NCI-H1105 treated with DMSO at 0.1 percent for 48 hours (cell line): ENCODE measurements around the gene PDX1.
A peak's percentile ranks its signal among the peaks of the same experiment; 100 is the strongest.
"Not testable (repeated sequence)": the region's sequence is repeated elsewhere in the genome, so short reads cannot be mapped to it uniquely, and the experiment has no call there.

Source experiments
- DNase-seq: peaks from one replicate; lab custom pipeline; 2025; lab: John Stamatoyannopoulos, UW

Gene PDX1

GRCh38 chr13:27956576-27957300, 36.9 kb downstream of the PDX1 start:
- DNase-seq: no peak

DNA sequence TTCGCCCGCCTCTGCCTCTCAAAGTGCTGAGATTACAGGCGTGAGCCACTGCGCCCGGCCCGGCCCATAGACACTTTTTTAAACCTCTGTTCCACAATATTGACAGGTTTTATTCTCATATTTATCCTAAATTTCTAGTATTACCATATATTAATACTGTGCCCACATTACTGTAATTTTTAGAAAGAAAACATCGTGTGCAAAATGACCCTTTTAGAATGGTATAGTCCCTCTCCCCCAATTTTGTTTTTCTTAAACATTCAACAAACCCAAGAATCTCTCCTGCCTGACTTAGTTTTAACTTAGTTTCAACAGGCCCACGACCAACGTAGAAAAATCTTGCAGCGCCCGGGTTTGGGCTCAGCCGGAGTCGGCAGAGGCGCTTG, 40.2 kb downstream of the PDX1 start:
- DNase-seq: no peak

DNA sequence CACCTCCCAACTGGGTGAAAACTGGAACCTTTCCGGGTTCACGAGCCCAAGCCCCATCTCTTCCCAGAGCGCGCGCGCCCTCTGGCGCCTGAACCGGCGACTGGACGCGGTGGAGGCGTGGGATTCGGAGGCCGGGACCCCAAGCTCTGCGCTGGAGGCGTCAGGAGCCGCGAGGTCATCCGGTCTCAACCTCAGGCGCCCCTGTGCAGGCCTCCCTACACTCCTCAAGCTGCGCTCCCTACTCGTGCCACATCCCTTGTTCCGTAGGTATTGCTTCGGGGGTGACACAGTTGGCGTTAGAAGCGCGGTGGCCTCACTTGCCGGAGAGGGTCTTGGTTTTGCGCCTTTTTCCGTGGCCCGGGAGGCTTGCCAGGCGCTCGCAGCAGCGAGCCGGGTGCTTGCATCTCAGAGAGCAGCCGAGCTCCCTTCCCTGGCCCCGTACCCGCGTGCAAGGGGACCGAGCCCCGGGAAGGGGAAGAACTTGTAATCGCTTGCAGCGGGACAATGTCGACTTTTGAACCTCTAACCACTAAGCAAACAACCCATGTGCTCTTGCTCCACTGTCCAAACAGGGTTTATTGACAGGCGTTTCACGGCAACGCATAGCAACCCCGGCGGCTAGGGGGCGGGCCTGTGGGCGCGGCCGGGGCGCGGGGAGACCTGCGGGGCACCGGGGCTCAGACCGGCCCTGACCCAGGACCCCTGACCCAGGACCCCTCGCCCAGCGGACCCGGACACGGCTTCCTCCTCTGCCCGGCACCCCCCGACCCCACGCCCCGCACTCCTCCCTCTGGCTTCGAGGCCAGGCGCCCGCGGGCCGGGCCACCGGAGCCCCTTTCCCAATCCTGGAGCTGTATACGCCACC, 40.8 kb downstream of the PDX1 start:
- no peak for DNase-seq

- no peak for DNase-seq
Observed at GRCh38 chr13:27961227-27962085, 41.7 kb downstream of the PDX1 start.

DNA sequence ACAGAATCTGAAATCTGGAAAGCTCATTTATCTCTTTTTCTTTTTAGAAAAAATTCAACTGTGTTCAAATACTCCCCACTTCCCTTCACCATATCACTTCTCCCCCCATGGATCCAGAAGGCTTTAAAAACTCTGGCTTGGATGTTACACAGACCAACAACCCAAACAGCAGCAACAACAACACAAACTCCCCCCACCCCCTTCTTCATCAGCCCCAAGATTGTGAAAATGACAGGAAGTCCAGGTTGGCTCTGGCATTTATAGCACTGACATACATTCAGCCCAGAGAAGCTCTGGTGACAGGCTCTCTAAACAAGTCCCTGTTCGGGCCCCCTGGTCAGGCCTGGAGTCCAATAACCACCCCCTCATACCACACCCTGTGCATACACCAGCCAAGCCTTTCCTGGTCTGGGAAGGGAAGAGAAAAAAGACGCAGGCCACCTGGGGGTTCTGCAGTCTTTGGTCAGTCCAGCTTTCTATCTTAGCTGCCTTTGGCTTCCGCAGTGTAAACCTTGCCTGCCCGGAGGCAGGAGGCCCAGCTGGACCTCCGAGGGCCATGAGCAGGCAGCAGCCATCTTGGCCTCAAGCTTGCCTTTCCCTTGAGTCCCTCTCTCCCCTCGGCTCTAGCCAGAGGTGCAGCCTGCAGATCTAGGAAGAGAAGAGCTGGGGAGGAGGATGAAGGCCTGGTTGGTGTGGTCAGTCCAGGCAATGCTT, 42.5 kb downstream of the PDX1 start:
- DNase-seq: no peak

DNA sequence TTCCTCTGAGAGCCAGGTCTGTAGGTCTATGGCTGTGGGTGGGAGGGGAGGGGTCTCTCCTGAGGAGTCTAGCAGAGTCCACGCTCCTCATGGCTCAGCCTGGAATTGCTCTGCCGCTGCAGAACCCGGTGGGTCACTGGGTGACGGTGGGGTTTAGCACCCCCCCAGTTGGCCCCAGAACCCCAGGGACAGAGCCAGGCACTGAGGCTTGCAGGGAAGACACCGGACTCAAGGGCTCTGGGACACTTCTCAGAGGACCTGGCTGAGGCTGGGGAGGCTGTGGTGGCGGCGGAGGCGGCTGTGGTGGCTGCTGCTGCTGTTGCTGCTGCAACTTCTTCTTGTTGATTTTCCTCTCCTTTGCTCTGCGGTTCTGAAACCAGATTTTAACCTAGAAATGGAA, 43.2 kb downstream of the PDX1 start:
- no peak for DNase-seq

GRCh38 chr13:27963491-27963890, 43.7 kb downstream of the PDX1 start:
- no peak for DNase-seq

DNA sequence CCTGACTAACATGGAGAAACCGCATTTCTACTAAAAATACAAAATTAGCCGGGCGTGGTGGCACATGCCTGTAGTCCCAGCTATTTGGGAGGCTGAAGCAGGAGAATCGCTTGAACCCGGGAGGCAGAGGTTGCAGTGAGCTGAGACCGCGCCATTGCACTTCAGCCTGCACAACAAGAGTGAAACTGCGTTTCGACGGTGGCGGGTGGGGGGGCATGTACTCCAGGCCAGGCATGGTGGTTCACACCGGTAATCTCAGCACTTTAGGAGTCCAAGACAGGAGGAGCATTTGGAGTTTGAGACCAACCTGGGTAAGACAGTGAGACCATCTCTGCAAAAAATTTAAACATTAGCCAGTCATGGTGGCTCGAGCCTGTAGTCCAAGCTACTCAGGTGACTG, 44.4 kb downstream of the PDX1 start:
- DNase-seq: not testable (repeated sequence)

DNA sequence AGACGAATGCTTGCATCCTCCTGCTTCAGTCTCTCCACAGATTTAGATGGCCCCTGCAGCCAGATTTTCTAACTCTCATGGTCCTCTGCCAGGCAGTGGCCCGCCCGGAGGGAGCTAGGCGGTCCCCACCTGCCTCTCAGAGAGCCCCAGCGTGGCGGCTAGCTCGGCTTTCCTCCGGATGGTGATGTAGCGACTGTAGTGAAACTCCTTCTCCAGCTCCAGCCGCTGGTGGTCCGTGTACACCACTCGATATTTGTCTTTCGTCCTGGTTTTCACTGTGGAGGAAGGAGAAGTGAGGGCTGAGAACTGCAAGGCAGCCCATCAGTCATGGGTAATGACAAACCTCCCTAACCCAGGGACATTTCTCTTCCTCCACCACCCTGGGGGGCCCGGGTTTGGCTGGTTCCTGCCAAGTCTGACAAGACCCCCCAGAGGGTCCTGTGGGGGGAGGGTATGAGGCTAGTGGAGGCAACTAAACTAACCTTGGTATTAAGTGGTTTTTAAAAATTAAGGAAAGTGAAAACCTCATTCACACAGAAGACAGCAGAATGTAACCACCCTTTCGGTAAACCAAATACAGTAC, 45.0 kb downstream of the PDX1 start:
- DNase-seq: no peak

- no peak for DNase-seq
Observed at GRCh38 chr13:27965343-27965739, 45.5 kb downstream of the PDX1 start.

- DNase-seq: no peak
Observed at GRCh38 chr13:27965740-27966640, 46.2 kb downstream of the PDX1 start.

DNA sequence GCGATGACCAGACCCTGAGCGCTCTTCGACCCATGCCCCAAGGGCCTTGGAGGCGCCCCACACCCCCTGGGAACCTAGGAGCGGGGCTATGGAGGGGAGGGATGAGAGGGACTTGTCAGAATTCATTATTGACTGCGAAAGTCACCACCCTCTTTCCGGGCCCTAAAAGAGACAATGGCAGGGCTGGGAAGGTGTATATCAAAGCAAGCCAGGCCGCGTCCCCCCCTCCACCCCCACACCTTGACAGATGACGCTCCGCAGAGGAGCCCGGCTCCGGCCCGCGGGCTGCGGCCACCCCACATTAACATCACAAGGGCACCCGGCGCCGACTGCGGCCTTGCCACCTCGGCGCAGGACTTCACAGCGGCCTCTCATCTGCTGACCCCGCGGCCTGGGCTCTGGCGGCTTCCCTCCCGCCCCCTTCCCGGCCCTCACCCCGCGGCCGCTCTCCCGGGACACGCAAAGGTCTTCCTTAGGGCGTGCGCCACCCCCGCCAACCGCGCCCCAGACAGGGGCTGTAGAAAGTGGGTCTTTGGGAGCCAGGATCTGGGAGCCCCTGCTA, 46.9 kb downstream of the PDX1 start:
- DNase-seq: no peak

GRCh38 chr13:27967203-27967735, 47.5 kb downstream of the PDX1 start:
- DNase-seq: no peak

DNA sequence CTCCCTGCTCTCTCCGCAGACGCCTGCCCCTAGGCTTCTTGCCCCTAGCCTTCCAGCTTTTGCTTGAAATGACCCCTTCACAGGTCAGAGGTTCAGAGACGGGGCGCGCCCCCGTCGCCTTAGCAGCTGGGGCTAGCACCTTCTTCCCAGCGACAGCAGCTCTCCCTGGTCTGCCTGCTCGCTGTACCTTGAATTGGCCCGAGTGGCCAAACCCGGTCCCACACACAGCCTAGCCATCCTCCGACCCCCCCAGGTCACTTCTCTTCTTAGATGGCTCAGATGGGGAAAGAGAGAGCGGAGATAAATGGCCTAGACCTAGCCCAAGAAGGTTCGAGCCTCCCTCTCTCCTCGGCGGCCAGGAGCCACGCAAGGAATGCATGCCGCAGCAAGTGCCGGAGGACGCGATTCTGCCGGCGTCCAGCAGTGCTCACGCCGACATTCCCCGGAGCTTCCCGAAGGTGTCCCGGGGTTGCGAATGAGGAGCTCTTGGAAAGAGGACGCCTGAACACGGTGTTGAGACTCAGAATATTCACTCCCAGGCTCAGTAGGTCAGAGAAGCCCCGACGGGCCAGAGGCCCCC, 48.0 kb downstream of the PDX1 start:
- DNase-seq: peak; percentile 9

DNA sequence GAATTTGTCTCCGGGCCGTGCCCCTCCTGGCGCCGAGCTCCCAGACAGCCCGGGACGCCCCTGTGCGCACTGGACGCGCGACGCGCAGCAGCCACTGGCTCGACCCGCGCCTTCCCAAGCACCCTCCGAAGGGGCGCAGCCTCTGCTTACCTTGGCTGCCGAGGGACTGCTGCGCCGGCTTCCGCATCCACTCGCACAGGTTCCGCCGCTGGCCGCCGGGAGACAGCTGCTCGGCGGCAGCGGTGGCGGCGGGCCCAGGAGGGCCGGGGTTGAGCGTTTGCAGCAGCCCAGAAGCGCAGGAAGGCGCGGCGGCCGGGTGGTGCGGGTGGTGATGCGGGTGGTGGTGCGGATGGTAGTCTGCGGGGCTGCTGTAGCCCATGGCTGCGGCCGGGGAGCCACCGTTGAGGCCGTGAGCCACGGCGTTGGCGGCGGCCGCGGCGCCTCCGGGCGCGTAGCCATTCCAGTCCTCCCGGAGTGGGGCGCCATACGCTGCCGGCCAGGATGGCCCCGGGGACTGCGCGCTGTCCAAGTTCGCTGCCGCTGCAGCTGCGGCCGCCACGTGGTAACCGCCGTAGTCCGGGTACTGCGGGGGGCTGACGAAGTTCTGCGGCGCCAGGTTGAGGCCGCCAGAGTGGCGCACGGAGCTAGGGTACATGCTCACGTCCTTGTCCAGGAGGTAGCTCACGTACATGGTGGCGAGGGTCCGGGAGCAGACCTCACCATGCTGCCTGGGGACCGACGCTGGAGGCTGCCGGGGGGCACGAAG, 48.7 kb downstream of the PDX1 start:
- DNase-seq: peak; percentile 31

DNA sequence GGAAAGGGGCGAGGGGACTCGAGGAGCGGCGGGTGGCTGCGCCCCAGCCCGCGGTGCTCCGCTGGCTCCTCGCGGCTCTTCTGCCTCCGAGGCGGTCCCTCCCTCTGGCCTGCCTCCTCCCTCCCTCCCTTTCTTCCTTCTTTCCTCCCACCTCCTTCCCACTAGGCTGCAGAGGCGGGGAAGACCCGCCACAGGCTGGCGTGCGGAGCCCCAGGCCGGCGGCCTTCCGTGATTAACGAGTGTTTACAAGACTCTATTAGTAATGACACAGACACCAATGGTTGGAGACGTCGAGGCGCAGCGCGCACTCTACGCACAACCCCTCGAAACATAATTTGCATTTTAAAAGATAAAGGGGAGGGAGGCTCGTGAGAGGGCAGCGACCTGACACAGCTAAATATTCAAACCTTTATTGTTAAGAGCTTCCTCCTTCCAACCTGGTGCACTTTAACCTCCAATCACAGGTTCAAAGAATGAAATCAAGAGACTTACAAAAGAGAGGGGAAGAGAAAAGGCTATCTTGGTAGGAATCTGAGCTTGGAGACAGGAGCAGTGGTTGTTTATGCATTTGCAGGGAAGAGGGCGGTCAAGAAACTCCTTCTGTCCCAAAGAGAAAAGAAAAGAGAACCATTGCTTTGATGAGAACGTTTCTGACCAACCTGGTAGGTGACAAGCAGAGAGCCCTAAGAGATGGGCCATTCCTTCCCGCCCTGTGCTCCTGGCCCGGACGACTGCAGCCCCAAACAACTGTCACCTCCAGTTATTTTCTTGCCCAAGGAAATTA, 49.5 kb downstream of the PDX1 start, which contains the start of gene CDX2:
CDX2 (minus strand) TSS at position 234 of the 784 bp plus-strand sequence. CDS start 309 bp downstream, outside the sequence.
- DNase-seq: peak; percentile 58

GRCh38 chr13:27969866-27970229, 50.0 kb downstream of the PDX1 start:
- no peak for DNase-seq
